Stomach smooth muscle (tissue), 2 donors: ENCODE data around the gene IL17RE.

ENCODE experiments used
- H3K27ac ChIP-seq: one replicate; pipeline ENCODE4 v1.7.0; 2013; ENCODE audit warnings: mild to moderate bottlenecking, low read length, inconsistent platforms
- H3K27me3 ChIP-seq, 2 donors: one replicate each; pipeline ENCODE4 v1.7.0; 2013; ENCODE audit warnings: low read length in 2 of 2; ENCODE audit not compliant: insufficient read depth in 2 of 2, control insufficient read depth in 1 of 2
- H3K36me3 ChIP-seq, 2 donors: one replicate each; pipeline ENCODE4 v1.7.0; 2013; ENCODE audit warnings: low read length in 2 of 2; ENCODE audit not compliant: control insufficient read depth in 2 of 2, insufficient read depth in 2 of 2
- H3K4me1 ChIP-seq: one replicate; pipeline ENCODE4 v1.7.0; 2013; ENCODE audit warnings: low read length; ENCODE audit not compliant: control insufficient read depth, insufficient read depth
- H3K4me3 ChIP-seq, 2 donors: one replicate each; pipeline ENCODE4 v1.7.0; 2013; ENCODE audit warnings: low read length in 2 of 2
- H3K9ac ChIP-seq, 2 donors: one replicate each; pipeline ENCODE4 v1.7.0; 2013; ENCODE audit warnings: low read length in 2 of 2, mild to moderate bottlenecking in 1 of 2
- H3K9me3 ChIP-seq, 2 donors: one replicate each; pipeline ENCODE4 v1.7.0; 2013; ENCODE audit warnings: low read length in 2 of 2; ENCODE audit not compliant: control insufficient read depth in 2 of 2
- donor health status: healthy.
- donor health status: Pancreatic carcinoma.

Gene IL17RE

GRCh38 chr3:9908286-9908685 is 5.6 kb downstream of the IL17RE start:
- H3K9me3 ChIP-seq: no peaks in the 10 kb centered on the region
- H3K36me3 ChIP-seq: peaks cover 0 to 2% of the 10 kb centered on the region in 2 donors
- H3K4me1 ChIP-seq: peaks cover 1% of the 10 kb centered on the region
- no peak overlapping the region for H3K9ac ChIP-seq
- no peak overlapping the region for H3K27ac ChIP-seq
- H3K4me3 ChIP-seq: no peak overlapping the region
- H3K27me3 ChIP-seq: no peaks in the 10 kb centered on the region

- Histone ChIP-seq H3K4me3 (no peak overlapping the region), H3K9me3 (no peaks in the 10 kb centered on the region), H3K9ac (no peak overlapping the region), H3K36me3 (peaks cover 0 to 2% of the 10 kb centered on the region in 2 donors), H3K4me1 (peaks cover 12% of the 10 kb centered on the region), H3K27me3 (no peaks in the 10 kb centered on the region), H3K27ac (no peak overlapping the region)
These were observed 6.8 kb downstream of the IL17RE start for GRCh38 chr3:9909221-9910013.

GRCh38 chr3:9911863-9912262 is 9.2 kb downstream of the IL17RE start:
- Histone ChIP-seq H3K4me3 (no peak overlapping the region), H3K27ac (no peak overlapping the region), H3K9ac (no peak overlapping the region), H3K36me3 (peaks cover 0 to 2% of the 10 kb centered on the region in 2 donors), H3K27me3 (no peaks in the 10 kb centered on the region), H3K4me1 (peaks cover 32% of the 10 kb centered on the region), H3K9me3 (no peaks in the 10 kb centered on the region)

GRCh38 chr3:9912294-9912935 is 9.8 kb downstream of the IL17RE start:
- Histone ChIP-seq H3K9ac (no peak overlapping the region), H3K4me1 (peaks cover 38% of the 10 kb centered on the region), H3K27ac (no peak overlapping the region), H3K36me3 (peaks cover 0 to 2% of the 10 kb centered on the region in 2 donors), H3K27me3 (no peaks in the 10 kb centered on the region), H3K9me3 (no peaks in the 10 kb centered on the region), H3K4me3 (no peak overlapping the region)

- peak overlapping the region; percentile 91 for H3K27ac ChIP-seq
- H3K4me1 ChIP-seq: peaks cover 48% of the 10 kb centered on the region
- peak overlapping the region in 1 of 2 donors; percentile 42 for H3K9ac ChIP-seq
- no peaks in the 10 kb centered on the region for H3K27me3 ChIP-seq
- H3K9me3 ChIP-seq: no peaks in the 10 kb centered on the region
- peak overlapping the region in 1 of 2 donors; percentile 22 for H3K4me3 ChIP-seq
- peaks cover 0 to under 1% of the 10 kb centered on the region in 2 donors for H3K36me3 ChIP-seq
These were observed 11.0 kb downstream of the IL17RE start for GRCh38 chr3:9913601-9914000.

- Histone ChIP-seq H3K27me3 (no peaks in the 10 kb centered on the region), H3K9ac (peak overlapping the region; percentile 69 to 71), H3K27ac (peak overlapping the region; percentile 91), H3K9me3 (no peaks in the 10 kb centered on the region), H3K36me3 (no peaks in the 10 kb centered on the region), H3K4me1 (peaks cover 48% of the 10 kb centered on the region), H3K4me3 (no peak overlapping the region)
These were observed 11.4 kb downstream of the IL17RE start for GRCh38 chr3:9914011-9914410.

GRCh38 chr3:9914559-9915253 is 12.1 kb downstream of the IL17RE start:
- H3K4me1 ChIP-seq: peaks cover 48% of the 10 kb centered on the region
- peak overlapping the region; percentile 91 for H3K27ac ChIP-seq
- no peaks in the 10 kb centered on the region for H3K27me3 ChIP-seq

GRCh38 chr3:9915254-9916141 is 12.8 kb downstream of the IL17RE start:
- H3K27me3 ChIP-seq: no peaks in the 10 kb centered on the region

More at GRCh38 chr3:9914559-9915253, 12.1 kb downstream of the IL17RE start:
- no peaks in the 10 kb centered on the region for H3K9me3 ChIP-seq
- H3K9ac ChIP-seq: peak overlapping the region; percentile 69 to 71
- H3K4me3 ChIP-seq: peak overlapping the region; percentile 74 to 84
- H3K36me3 ChIP-seq: no peaks in the 10 kb centered on the region

GRCh38 chr3:9916346-9916733 is 13.7 kb downstream of the IL17RE start:
- Histone ChIP-seq H3K9me3 (no peaks in the 10 kb centered on the region), H3K27ac (peak overlapping the region; percentile 91), H3K9ac (peak overlapping the region; percentile 75 to 83), H3K36me3 (peaks cover 0 to 6% of the 10 kb centered on the region in 2 donors), H3K4me1 (peaks cover 48% of the 10 kb centered on the region), H3K27me3 (no peaks in the 10 kb centered on the region), H3K4me3 (peak overlapping the region; percentile 74 to 84)

More at GRCh38 chr3:9915254-9916141, 12.8 kb downstream of the IL17RE start:
- Histone ChIP-seq H3K36me3 (peaks cover 0 to 4% of the 10 kb centered on the region in 2 donors), H3K9ac (peak overlapping the region; percentile 71), H3K9me3 (no peaks in the 10 kb centered on the region), H3K4me3 (peak overlapping the region; percentile 74 to 84), H3K4me1 (peaks cover 48% of the 10 kb centered on the region), H3K27ac (peak overlapping the region; percentile 91)
